Measurements from ENCODE around the gene LPCAT2. TPM values are rescaled to one million over a fixed set of nuclear protein-coding genes. Genes with fewer than 3 reads are reported as not detected.

The LPCAT2 gene
- total RNA-seq, 1 experiment from 2014 or later: 10.7 TPM

DNA sequence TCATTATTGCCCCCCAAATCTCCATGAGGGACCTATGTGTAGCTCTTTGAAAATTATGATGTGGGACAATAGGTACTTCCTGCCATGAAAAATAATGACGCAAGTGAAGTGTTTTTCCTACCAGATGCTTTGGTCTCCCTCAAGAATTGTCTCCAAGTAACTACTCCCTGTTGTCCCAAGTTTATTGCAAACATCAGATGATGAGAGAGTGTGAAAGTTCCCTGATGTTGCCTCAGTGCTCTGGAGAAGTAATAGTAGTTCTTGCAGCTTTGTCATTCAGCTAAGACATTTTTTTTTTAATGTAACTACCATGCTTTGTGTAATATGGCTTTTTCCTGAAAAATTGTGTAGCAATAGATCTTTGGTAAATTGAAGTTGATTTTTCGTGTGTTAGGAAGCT lies 20.1 kb downstream of the LPCAT2 start:
- Mint-ChIP-seq H3K27me3 (ENCODE audit: insufficient read depth, unreplicated experiment) (no peaks in the 10 kb centered on the region), H3K9me3 (ENCODE audit: unreplicated experiment) (no peaks in the 10 kb centered on the region), H3K27ac (ENCODE audit: low read depth, unreplicated experiment) (no peak overlapping the region), H3K4me1 (ENCODE audit: insufficient read depth, unreplicated experiment) (no peaks in the 10 kb centered on the region), H3K4me3 (ENCODE audit: unreplicated experiment) (no peak overlapping the region), H3K36me3 (ENCODE audit: insufficient read depth, unreplicated experiment) (no peaks in the 10 kb centered on the region)
- ChIA-PET CTCF (interaction anchor here (0.7 to 5.3 kb wide), 6 partner anchors 8 to 1979 kb away, joined by 3 to 28 read pairs (median 4); no protein-coding TSS in a partner anchor), POLR2A (interaction anchor here (0.6 to 1.2 kb wide), 2 partner anchors 38 to 132 kb away, joined by 3 read pairs; partner anchors contain the start of gene CAPNS2)
- intact Hi-C loops (cut with micrococcal nuclease): no loop called here
- no TSS peak for BruUV-seq (replicated peaks)
- TF ChIP-seq, protein P1, sequence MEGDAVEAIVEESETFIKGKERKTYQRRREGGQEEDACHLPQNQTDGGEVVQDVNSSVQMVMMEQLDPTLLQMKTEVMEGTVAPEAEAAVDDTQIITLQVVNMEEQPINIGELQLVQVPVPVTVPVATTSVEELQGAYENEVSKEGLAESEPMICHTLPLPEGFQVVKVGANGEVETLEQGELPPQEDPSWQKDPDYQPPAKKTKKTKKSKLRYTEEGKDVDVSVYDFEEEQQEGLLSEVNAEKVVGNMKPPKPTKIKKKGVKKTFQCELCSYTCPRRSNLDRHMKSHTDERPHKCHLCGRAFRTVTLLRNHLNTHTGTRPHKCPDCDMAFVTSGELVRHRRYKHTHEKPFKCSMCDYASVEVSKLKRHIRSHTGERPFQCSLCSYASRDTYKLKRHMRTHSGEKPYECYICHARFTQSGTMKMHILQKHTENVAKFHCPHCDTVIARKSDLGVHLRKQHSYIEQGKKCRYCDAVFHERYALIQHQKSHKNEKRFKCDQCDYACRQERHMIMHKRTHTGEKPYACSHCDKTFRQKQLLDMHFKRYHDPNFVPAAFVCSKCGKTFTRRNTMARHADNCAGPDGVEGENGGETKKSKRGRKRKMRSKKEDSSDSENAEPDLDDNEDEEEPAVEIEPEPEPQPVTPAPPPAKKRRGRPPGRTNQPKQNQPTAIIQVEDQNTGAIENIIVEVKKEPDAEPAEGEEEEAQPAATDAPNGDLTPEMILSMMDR (IDR thresholded peaks at IDR 0.05; ENCODE audit: unreplicated experiment): no peak
- DNase-seq (ENCODE audit: unreplicated experiment): no peak

- CTCF ChIA-PET: interaction anchor here (0.6 to 5.3 kb wide), 3 partner anchors 66 to 1581 kb away, joined by 3 to 28 read pairs (median 5); no protein-coding TSS in a partner anchor
- TF ChIP-seq, protein P1 (IDR thresholded peaks at IDR 0.05; ENCODE audit: unreplicated experiment): no peak
- POLR2A ChIA-PET: interaction anchor here (1.8 kb wide), 1 partner anchor 30 kb away, joined by 3 read pairs; no protein-coding TSS in a partner anchor
- H3K9me3 Mint-ChIP-seq (ENCODE audit: unreplicated experiment): no peaks in the 10 kb centered on the region
- no peak overlapping the region for H3K27ac Mint-ChIP-seq (ENCODE audit: low read depth, unreplicated experiment)
- H3K4me3 Mint-ChIP-seq (ENCODE audit: unreplicated experiment): no peak overlapping the region
- H3K27me3 Mint-ChIP-seq (ENCODE audit: insufficient read depth, unreplicated experiment): no peaks in the 10 kb centered on the region
- H3K36me3 Mint-ChIP-seq (ENCODE audit: insufficient read depth, unreplicated experiment): no peaks in the 10 kb centered on the region
- H3K4me1 Mint-ChIP-seq (ENCODE audit: insufficient read depth, unreplicated experiment): no peaks in the 10 kb centered on the region
- intact Hi-C loops (cut with micrococcal nuclease): no loop called here
- BruUV-seq (replicated peaks): no TSS peak
- no peak for DNase-seq (ENCODE audit: unreplicated experiment)
These were observed 21.5 kb downstream of the LPCAT2 start for GRCh38 chr16:55530316-55530856.

DNA sequence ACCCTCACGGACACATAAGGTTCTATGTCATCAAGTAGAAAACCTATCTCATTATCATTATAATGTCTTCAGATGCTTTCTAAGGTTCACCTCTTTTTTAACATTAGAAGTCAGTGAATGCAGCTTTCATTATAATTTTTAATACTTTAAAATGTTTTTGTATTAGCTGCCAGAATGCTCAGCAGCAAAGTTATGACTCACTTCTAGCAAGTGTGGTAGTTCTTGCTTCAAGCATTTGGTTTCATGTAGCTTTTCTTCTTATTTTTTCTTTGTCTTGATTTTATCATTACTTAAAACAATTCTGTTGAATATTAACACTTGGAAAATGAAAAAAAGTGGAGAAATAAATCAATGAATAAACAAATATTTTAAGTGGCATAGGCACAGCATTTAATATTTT lies 23.4 kb downstream of the LPCAT2 start:
- no peak overlapping the region for H3K27ac Mint-ChIP-seq (ENCODE audit: low read depth, unreplicated experiment)
- no peaks in the 10 kb centered on the region for H3K27me3 Mint-ChIP-seq (ENCODE audit: insufficient read depth, unreplicated experiment)
- POLR2A ChIA-PET: interaction anchor here (0.7 to 1.2 kb wide), 3 partner anchors 23 to 57 kb away, joined by 3 read pairs; no protein-coding TSS in a partner anchor
- no peaks in the 10 kb centered on the region for H3K9me3 Mint-ChIP-seq (ENCODE audit: unreplicated experiment)
- BruUV-seq (replicated peaks): no TSS peak
- H3K36me3 Mint-ChIP-seq (ENCODE audit: insufficient read depth, unreplicated experiment): no peaks in the 10 kb centered on the region
- intact Hi-C loops (cut with micrococcal nuclease): no loop called here
- no peak overlapping the region for H3K4me3 Mint-ChIP-seq (ENCODE audit: unreplicated experiment)
- no peak for DNase-seq (ENCODE audit: unreplicated experiment)
- TF ChIP-seq, protein P1 (IDR thresholded peaks at IDR 0.05; ENCODE audit: unreplicated experiment): no peak
- CTCF ChIA-PET: interaction anchor here (0.6 to 2.0 kb wide), 3 partner anchors 10 to 166 kb away, joined by 3 to 20 read pairs (median 4); no protein-coding TSS in a partner anchor
- H3K4me1 Mint-ChIP-seq (ENCODE audit: insufficient read depth, unreplicated experiment): no peaks in the 10 kb centered on the region

- ChIA-PET CTCF (interaction anchor here (0.5 to 2.1 kb wide), 4 partner anchors 22 to 168 kb away, joined by 4 to 7 read pairs (median 4); no protein-coding TSS in a partner anchor), POLR2A (interaction anchor here (1.1 kb wide), 1 partner anchor 48 kb away, joined by 4 read pairs; no protein-coding TSS in a partner anchor)
- no peak for DNase-seq (ENCODE audit: unreplicated experiment)
- Mint-ChIP-seq H3K4me1 (ENCODE audit: insufficient read depth, unreplicated experiment) (no peaks in the 10 kb centered on the region), H3K4me3 (ENCODE audit: unreplicated experiment) (no peak overlapping the region), H3K36me3 (ENCODE audit: insufficient read depth, unreplicated experiment) (peaks cover 6% of the 10 kb centered on the region), H3K9me3 (ENCODE audit: unreplicated experiment) (no peaks in the 10 kb centered on the region), H3K27ac (ENCODE audit: low read depth, unreplicated experiment) (no peak overlapping the region), H3K27me3 (ENCODE audit: insufficient read depth, unreplicated experiment) (no peaks in the 10 kb centered on the region)
- intact Hi-C loops (cut with micrococcal nuclease): no loop called here
- BruUV-seq (replicated peaks): no TSS peak
- TF ChIP-seq, protein P1 (IDR thresholded peaks at IDR 0.05; ENCODE audit: unreplicated experiment): no peak
These were observed 25.9 kb downstream of the LPCAT2 start for GRCh38 chr16:55534756-55535155.
